ENCODE results near the gene PELI1.
A peak's percentile ranks its signal among the peaks of the same experiment; 100 is the strongest.
"Not testable (repeated sequence)": the region's sequence is repeated elsewhere in the genome, so short reads cannot be mapped to it uniquely, and the experiment has no call there.

Gene PELI1

DNA sequence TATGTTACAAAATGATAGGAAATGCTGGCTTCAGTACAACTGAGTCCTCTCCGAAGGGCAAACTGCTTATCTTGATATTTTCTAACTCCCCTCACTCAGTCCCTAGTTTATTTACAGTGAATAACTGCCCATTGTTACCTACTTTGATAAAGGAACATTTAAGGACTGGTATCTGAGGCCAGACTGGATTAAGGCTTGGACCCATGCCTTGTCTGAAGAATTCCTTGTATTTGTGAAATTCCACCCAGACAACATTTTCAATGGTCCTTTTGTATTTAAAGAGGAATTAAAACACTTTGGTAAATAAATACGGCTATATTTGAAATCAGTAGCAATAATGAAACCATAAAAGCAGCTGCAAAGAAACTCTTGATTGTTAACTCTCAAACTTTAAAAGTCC is 58.3 kb downstream of the PELI1 start:
- no peak for DNase-seq (ENCODE audit: low read depth in 3 of 3)

DNA sequence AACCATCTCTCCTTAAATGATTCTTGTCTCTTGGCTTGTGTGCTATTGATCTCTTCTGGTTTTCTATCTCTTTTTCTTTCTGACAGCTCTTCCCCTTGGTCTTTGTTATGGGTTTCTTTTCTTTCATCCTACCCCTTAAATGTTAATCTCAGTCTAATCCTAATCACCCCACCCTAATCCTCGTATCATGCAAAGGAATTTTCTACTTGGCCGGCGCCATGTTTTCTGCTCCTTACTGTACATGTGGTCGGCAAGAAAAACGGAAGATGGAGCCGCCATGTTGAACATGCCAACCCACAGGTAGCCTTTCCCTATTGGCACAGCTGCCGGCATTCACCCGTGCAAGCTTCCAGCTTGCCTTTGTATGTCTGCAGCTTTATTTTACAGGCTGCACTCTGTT is 63.2 kb downstream of the PELI1 start:
- DNase-seq (ENCODE audit: low read depth in 3 of 3), result no peak

- no peak for DNase-seq (ENCODE audit: low read depth in 3 of 3)
These were observed 64.0 kb downstream of the PELI1 start for GRCh38 chr2:64080179-64080578.

DNA sequence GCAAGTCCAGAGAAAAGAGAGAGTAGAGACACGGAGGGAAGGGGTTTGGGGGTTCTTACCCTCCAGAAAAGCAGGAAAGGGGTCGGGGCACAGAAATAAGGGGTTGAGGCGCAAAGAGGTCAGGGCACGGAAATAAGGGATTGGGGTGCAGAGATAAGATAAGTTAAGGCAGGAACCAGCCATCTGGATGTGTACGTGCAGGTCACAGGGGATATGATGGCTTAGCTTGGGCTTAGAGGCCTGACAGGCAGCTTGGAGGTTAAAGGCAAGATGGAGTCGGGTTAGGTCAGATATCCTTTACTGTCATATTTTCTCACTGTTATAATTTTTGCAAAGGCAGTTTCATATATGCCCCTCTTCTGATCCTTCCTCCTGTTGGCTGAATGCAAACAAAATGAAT is 64.5 kb downstream of the PELI1 start:
- not testable (repeated sequence) for DNase-seq (ENCODE audit: low read depth in 3 of 3)

DNA sequence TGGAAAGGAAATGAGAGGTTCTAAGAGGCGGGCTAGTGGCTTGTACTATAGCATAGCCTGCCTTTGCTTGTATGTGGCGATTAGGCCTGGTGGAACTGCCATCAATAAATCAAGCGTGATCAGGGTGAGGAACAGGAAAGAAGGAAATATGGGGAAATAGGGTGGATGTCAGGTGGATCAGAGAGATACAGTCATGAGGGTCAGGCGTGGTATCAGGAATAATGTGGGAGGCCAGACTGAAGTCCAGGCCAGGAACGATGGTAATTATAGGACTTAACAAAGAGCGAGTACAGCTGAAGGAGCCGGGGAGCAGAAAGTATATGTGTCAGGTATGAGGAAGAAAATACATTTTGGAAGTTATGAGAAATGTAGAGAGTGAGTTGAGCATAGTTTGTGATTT is 67.4 kb downstream of the PELI1 start:
- DNase-seq (ENCODE audit: low read depth in 3 of 3), result not testable (repeated sequence)

DNA sequence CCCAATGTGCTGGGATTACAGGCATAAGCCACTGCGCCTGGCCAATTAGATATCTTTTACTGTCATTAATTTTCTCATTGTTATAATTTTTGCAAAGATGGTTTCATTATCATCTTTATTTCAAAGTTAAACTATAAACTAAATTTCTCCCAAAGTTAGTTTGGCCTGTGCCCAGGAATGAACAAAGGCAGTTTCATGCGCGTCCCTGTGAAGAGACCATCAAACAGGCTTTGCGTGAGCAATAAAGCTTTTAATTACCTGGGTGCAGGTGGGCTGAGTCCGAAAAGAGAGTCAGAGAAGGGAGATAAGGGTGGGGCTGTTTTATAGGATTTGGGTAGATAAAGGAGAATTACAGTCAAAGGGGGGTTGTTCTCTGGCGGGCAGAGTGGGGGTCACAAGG is 69.6 kb downstream of the PELI1 start:
- DNase-seq (ENCODE audit: low read depth in 3 of 3), result not testable (repeated sequence)

DNA sequence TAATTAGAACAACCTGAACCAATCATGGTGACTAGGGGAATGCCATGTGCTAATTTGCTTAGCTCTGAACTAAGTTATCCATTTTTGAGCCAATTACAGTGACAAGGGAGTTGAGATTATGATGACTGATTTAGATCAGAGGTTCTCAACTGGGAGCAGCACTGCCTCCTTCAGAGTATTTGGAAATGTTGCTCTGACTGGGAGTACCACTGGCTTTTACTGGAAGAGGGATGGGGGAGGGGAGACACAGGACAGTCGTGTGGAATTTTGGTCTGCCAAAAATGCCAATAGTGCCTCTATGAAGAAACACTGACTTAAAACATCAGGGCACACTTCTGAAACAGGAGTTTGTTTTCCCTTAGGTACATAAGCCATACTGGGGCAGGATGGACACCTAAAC is 76.9 kb downstream of the PELI1 start:
- DNase-seq (ENCODE audit: low read depth in 3 of 3), result no peak

DNA sequence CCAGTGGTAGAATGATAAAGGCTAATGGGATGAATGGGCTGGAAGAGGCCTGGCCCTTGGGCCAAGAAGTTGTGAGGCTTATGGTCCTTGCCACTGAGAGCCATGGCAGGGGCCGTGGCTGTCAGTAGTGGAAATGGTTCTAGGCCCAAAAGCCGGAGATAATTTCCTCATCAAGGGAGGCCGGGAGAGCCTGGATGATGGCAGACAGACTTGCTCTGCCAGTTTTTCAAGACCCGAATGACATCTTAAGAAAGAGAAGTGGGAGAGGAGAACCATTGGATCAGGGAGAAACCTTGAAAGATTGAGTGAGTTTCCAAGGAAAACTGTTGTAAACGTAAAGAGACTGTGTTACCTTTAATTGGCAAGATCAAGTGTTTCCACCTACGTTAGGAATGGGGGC is 78.7 kb downstream of the PELI1 start:
- DNase-seq (ENCODE audit: low read depth in 3 of 3), result no peak

- DNase-seq (ENCODE audit: low read depth in 3 of 3), result no peak
These were observed 80.3 kb downstream of the PELI1 start for GRCh38 chr2:64063924-64064331.

GRCh38 chr2:64063454-64063853 is 80.8 kb downstream of the PELI1 start:
- DNase-seq (ENCODE audit: low read depth in 3 of 3), result no peak

DNA sequence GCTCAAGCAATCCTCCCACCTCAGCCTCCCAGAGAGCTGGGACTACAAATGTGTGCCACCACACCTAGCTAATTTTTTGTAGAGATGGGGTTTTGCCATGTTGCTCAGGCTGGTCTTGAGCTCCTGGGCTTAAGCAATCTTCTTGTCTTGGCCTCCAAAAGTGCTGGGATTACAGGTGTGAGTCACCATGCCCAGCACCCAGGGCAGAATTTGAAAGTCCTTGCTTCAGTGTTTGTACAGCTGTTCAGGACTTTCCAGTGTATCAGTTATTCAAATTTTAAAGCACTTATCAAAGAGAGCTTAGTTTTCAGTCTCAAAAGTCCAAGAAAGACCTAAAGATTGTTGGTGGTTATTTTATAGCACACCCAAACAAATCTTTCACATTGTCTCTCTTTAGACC is 81.4 kb downstream of the PELI1 start:
- DNase-seq (ENCODE audit: low read depth in 3 of 3), result no peak

GRCh38 chr2:64059270-64059669 is 85.0 kb downstream of the PELI1 start:
- DNase-seq (ENCODE audit: low read depth in 3 of 3), result no peak

- DNase-seq (ENCODE audit: low read depth in 3 of 3), result no peak
These were observed 88.2 kb downstream of the PELI1 start for GRCh38 chr2:64056021-64056420.

GRCh38 chr2:64054161-64054915 is 89.9 kb downstream of the PELI1 start:
- DNase-seq (ENCODE audit: low read depth in 3 of 3), result no peak

- DNase-seq (ENCODE audit: low read depth in 3 of 3), result no peak
These were observed 91.6 kb downstream of the PELI1 start for GRCh38 chr2:64052463-64053241.

GRCh38 chr2:64049633-64050220 is 94.5 kb downstream of the PELI1 start:
- peak; percentile 27 to 53 (median 51) for DNase-seq (ENCODE audit: low read depth in 3 of 3)

- DNase-seq (ENCODE audit: low read depth in 3 of 3), result no peak
These were observed 98.3 kb downstream of the PELI1 start for GRCh38 chr2:64045938-64046337.
